ENCODE data around the gene RTF1. TPM values are rescaled to one million over a fixed set of nuclear protein-coding genes. Genes with fewer than 3 reads are reported as not detected.

Gene RTF1
- total RNA-seq, 4 donors from 2014 or later, result 23.4 to 73.0 (median 37.2) TPM

DNA sequence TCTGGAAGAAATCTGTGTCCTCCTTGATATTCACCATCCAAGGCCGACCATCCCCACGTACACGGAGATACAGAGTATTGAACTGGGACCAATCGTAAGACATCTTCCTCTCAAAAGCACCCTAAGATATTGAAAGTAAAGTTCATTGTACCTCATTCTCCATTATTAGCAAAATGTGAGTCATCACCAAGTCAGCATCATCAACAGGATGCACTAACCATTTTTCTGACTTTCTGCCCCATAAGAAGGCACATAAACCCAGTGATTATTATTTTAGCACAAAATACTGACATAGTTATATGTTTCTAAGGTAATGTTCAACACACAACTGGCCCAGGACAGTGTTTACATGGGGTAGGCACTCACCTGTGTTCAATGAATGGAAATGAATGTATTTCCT is 22.0 kb upstream of the RTF1 start:
- DNase-seq (ENCODE audit: low spot score in 2 of 2), result no peak
- WGBS, 2 donors, result 97 to 99% methylated on average over 4 of the region's 4 CpGs
- H3K4me3 ChIP-seq (ENCODE audit: low read depth, poor library complexity, severe bottlenecking), result no peak overlapping the region
- TF ChIP-seq CTCF (IDR thresholded peaks at IDR 0.05) (no peak), POLR2A (IDR thresholded peaks at IDR 0.05) (no peak)
- intact Hi-C loops (cut with DNase I; ENCODE audit: low total_unique reads), result no loop called here

GRCh38 chr15:41396111-41396510 is 20.8 kb upstream of the RTF1 start:
- TF ChIP-seq CTCF (IDR thresholded peaks at IDR 0.05) (no peak), POLR2A (IDR thresholded peaks at IDR 0.05) (no peak)
- intact Hi-C loops (cut with DNase I; ENCODE audit: low total_unique reads), result no loop called here
- no peak overlapping the region for H3K4me3 ChIP-seq (ENCODE audit: low read depth, poor library complexity, severe bottlenecking)
- 85 to 90% methylated on average over 3 of the region's 3 CpGs for WGBS, 2 donors
- no peak for DNase-seq (ENCODE audit: low spot score in 2 of 2)

- peak in 1 of 2 donors; percentile 28 for DNase-seq (ENCODE audit: low spot score in 2 of 2)
- intact Hi-C loops (cut with DNase I; ENCODE audit: low total_unique reads), result no loop called here
- peak overlapping the region; percentile 66 for H3K4me3 ChIP-seq (ENCODE audit: low read depth, poor library complexity, severe bottlenecking)
- WGBS, 2 donors, result 5% methylated on average over 9 of the region's 9 CpGs
- no peak for TF ChIP-seq POLR2A (IDR thresholded peaks at IDR 0.05)
These were observed 15.0 kb upstream of the RTF1 start for GRCh38 chr15:41401904-41402267.

GRCh38 chr15:41407341-41407740 is 9.6 kb upstream of the RTF1 start:
- intact Hi-C loops (cut with DNase I; ENCODE audit: low total_unique reads), result no loop called here
- TF ChIP-seq CTCF (IDR thresholded peaks at IDR 0.05), result no peak
- no peak for TF ChIP-seq POLR2A (IDR thresholded peaks at IDR 0.05)
- 64% methylated on average over 5 of the region's 5 CpGs for WGBS, 2 donors
- DNase-seq (ENCODE audit: low spot score in 2 of 2), result no peak
- no peak overlapping the region for H3K4me3 ChIP-seq (ENCODE audit: low read depth, poor library complexity, severe bottlenecking)

- WGBS, 2 donors, result 48 to 50% methylated on average over 2 of the region's 2 CpGs
- DNase-seq (ENCODE audit: low spot score in 2 of 2), result no peak
- H3K4me3 ChIP-seq (ENCODE audit: low read depth, poor library complexity, severe bottlenecking), result no peak overlapping the region
- no peak for TF ChIP-seq CTCF (IDR thresholded peaks at IDR 0.05)
- no peak for TF ChIP-seq POLR2A (IDR thresholded peaks at IDR 0.05)
- intact Hi-C loops (cut with DNase I; ENCODE audit: low total_unique reads), result no loop called here
These were observed 8.7 kb upstream of the RTF1 start for GRCh38 chr15:41408234-41408641.

DNA sequence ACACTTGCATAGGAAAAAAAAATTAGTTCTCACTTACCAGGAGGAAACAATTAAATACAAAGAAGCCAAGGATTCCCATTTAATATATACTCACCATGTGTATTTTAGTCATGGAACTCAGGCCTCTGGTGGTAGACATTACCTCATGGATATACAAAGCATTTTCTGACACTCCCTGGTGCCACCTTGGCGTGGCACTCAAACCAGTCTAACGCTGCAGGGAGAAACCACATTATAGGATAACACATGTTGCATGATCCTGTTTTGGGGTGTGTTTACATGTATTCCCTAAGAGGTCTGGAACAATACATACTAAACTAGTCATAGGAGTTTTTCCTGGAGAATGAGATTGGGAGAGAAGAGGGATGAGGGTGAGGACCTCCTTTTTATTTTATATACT is 5.9 kb upstream of the RTF1 start:
- no peak overlapping the region for H3K4me3 ChIP-seq (ENCODE audit: low read depth, poor library complexity, severe bottlenecking)
- TF ChIP-seq CTCF (IDR thresholded peaks at IDR 0.05) (no peak), POLR2A (IDR thresholded peaks at IDR 0.05) (no peak)
- no peak for DNase-seq (ENCODE audit: low spot score in 2 of 2)
- intact Hi-C loops (cut with DNase I; ENCODE audit: low total_unique reads), result no loop called here
- WGBS, 2 donors, result 26 to 45% methylated on average over 2 of the region's 2 CpGs

Measured in lower leg skin (tissue), 4 donors.